Mammary epithelial cell (primary cell): ENCODE results near the gene TMEM134.

Source experiments
- EZH2 ChIP-seq: IDR thresholded peaks from 2 replicates; pipeline ENCODE4 v1.6.1; 2012; ENCODE audit warnings: low read length, inconsistent platforms, borderline replicate concordance
- TF ChIP-seq, protein P1 (sequence below), 2 donors: IDR thresholded peaks in 1 of 2; conservative IDR thresholded peaks in 1 of 2; 2 replicates each; pipeline ENCODE4 v1.5.1; 2011 to 2012; ENCODE audit warnings: inconsistent platforms in 2 of 2, low read length in 2 of 2, mild to moderate bottlenecking in 2 of 2, control low read depth in 1 of 2, low read depth in 1 of 2; ENCODE audit not compliant: insufficient read depth in 1 of 2; ENCODE audit errors: extremely low read depth in 1 of 2

GRCh38 chr11:67492069-67492727 lies 23.1 kb upstream of the TMEM134 start:
- no peak for TF ChIP-seq EZH2
- TF ChIP-seq, protein P1, sequence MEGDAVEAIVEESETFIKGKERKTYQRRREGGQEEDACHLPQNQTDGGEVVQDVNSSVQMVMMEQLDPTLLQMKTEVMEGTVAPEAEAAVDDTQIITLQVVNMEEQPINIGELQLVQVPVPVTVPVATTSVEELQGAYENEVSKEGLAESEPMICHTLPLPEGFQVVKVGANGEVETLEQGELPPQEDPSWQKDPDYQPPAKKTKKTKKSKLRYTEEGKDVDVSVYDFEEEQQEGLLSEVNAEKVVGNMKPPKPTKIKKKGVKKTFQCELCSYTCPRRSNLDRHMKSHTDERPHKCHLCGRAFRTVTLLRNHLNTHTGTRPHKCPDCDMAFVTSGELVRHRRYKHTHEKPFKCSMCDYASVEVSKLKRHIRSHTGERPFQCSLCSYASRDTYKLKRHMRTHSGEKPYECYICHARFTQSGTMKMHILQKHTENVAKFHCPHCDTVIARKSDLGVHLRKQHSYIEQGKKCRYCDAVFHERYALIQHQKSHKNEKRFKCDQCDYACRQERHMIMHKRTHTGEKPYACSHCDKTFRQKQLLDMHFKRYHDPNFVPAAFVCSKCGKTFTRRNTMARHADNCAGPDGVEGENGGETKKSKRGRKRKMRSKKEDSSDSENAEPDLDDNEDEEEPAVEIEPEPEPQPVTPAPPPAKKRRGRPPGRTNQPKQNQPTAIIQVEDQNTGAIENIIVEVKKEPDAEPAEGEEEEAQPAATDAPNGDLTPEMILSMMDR (conservative IDR thresholded peaks at IDR 0.05 in 1 of 2, IDR thresholded peaks at IDR 0.05 in 1 of 2; ENCODE audit: extremely low read depth in 1 of 2, insufficient read depth in 1 of 2, low read depth in 1 of 2, low read length in 2 of 2), result no peak
